Muscle of leg (tissue), 11 donors: Measurements from ENCODE around the gene SERPINA6. TPM values are rescaled to one million over a fixed set of nuclear protein-coding genes. Genes with fewer than 3 reads are reported as not detected.
"Not testable (repeated sequence)": the region's sequence is repeated elsewhere in the genome, so short reads cannot be mapped to it uniquely, and the experiment has no call there.

ENCODE experiments used
- DNase-seq: peaks from one replicate; pipeline ENCODE4 v3.0.0; 2013
- H3K27ac ChIP-seq: one replicate; pipeline ENCODE4 v1.5.1; 2013; ENCODE audit warnings: mild to moderate bottlenecking, low read length, control low read depth
- H3K27me3 ChIP-seq: one replicate; pipeline ENCODE4 v1.6.1; 2013; ENCODE audit warnings: low read length; ENCODE audit not compliant: control insufficient read depth, insufficient read depth
- H3K36me3 ChIP-seq: one replicate; pipeline ENCODE4 v1.6.1; 2013; ENCODE audit warnings: low read length; ENCODE audit not compliant: control insufficient read depth, insufficient read depth
- H3K4me1 ChIP-seq: one replicate; pipeline ENCODE4 v1.6.1; 2013; ENCODE audit warnings: low read length; ENCODE audit not compliant: control insufficient read depth, insufficient read depth
- H3K4me3 ChIP-seq: one replicate; pipeline ENCODE4 v1.5.1; 2013; ENCODE audit warnings: low read length, control low read depth
- H3K9me3 ChIP-seq: replicated peaks from 2 replicates; pipeline ENCODE4 v1.6.1; 2013; ENCODE audit warnings: low read depth, low read length; ENCODE audit not compliant: control insufficient read depth
- WGBS: methylation state at CpG from one replicate; pipeline ENCODE4 v1.1.5; 2013; ENCODE audit warnings: missing lambda C conversion rate; ENCODE audit not compliant: insufficient coverage; 5-methylcytosine and 5-hydroxymethylcytosine counted together
- polyA plus RNA-seq, 8 donors: library from polyadenylated mRNA; unstranded; fragments of 120-200 nt; gene quantifications; one replicate each; pipeline versions ENCODE4 v1.2.1 to v1.2.3, GENCODE V29; 2013; ENCODE audit warnings: inconsistent platforms in 1 of 8, low replicate concordance in 1 of 8; ENCODE audit not compliant: insufficient read length in 8 of 8, insufficient read depth in 1 of 8
- total RNA-seq: library from RNA; stranded (reverse); fragments of 120-200 nt; gene quantifications from one replicate; pipeline ENCODE4 v1.2.4, GENCODE V29; 2013

Gene SERPINA6
- total and polyA plus RNA-seq, 9 donors, result 0.28 to 0.54 TPM; not detected in 7

- H3K27ac ChIP-seq, result no peak overlapping the region
- no peaks in the 10 kb centered on the region for H3K36me3 ChIP-seq
- no peaks in the 10 kb centered on the region for H3K27me3 ChIP-seq
- H3K9me3 ChIP-seq, result no peaks in the 10 kb centered on the region
- DNase-seq, result no peak
- WGBS, result 80% methylated on average over 1 of the region's 2 CpGs
- H3K4me3 ChIP-seq, result no peak overlapping the region
- no peaks in the 10 kb centered on the region for H3K4me1 ChIP-seq
These were observed 44.4 kb downstream of the SERPINA6 start for GRCh38 chr14:94278731-94279130.

- not testable (repeated sequence) for DNase-seq, H3K4me3 ChIP-seq, H3K36me3 ChIP-seq, H3K27me3 ChIP-seq, H3K27ac ChIP-seq, H3K4me1 ChIP-seq, H3K9me3 ChIP-seq
- WGBS, result 89% methylated on average over 9 of the region's 11 CpGs
These were observed 46.1 kb downstream of the SERPINA6 start for GRCh38 chr14:94276898-94277561.

- 100% methylated on average over 1 of the region's 10 CpGs for WGBS
- Histone ChIP-seq H3K9me3 (no peaks in the 10 kb centered on the region), H3K4me3 (no peak overlapping the region), H3K4me1 (no peaks in the 10 kb centered on the region), H3K27ac (no peak overlapping the region), H3K36me3 (no peaks in the 10 kb centered on the region), H3K27me3 (no peaks in the 10 kb centered on the region)
- peak; percentile 11 for DNase-seq
These were observed 54.0 kb downstream of the SERPINA6 start for GRCh38 chr14:94269156-94269555.

- H3K9me3 ChIP-seq, result not testable (repeated sequence)
These were observed 54.6 kb downstream of the SERPINA6 start for GRCh38 chr14:94268582-94268981.

GRCh38 chr14:94267352-94267751 is 55.8 kb downstream of the SERPINA6 start:
- Histone ChIP-seq H3K4me1 (no peaks in the 10 kb centered on the region), H3K27me3 (no peaks in the 10 kb centered on the region), H3K4me3 (no peak overlapping the region), H3K36me3 (no peaks in the 10 kb centered on the region), H3K27ac (no peak overlapping the region), H3K9me3 (no peaks in the 10 kb centered on the region)
- WGBS, result no CpG with 5 or more reads among the region's 1 CpG
- DNase-seq, result no peak

More at GRCh38 chr14:94268582-94268981, 54.6 kb downstream of the SERPINA6 start:
- no CpG with 5 or more reads among the region's 7 CpGs for WGBS
- not testable (repeated sequence) for H3K4me3 ChIP-seq, DNase-seq, H3K36me3 ChIP-seq, H3K27ac ChIP-seq, H3K27me3 ChIP-seq, H3K4me1 ChIP-seq

GRCh38 chr14:94264195-94264594 is 58.9 kb downstream of the SERPINA6 start:
- WGBS, result no CpG with 5 or more reads among the region's 3 CpGs
- DNase-seq, H3K4me3 ChIP-seq: not testable (repeated sequence)

More at GRCh38 chr14:94264195-94264594, 58.9 kb downstream of the SERPINA6 start:
- not testable (repeated sequence) for H3K36me3 ChIP-seq, H3K4me1 ChIP-seq, H3K27me3 ChIP-seq, H3K9me3 ChIP-seq, H3K27ac ChIP-seq

Other genes starting within 250 kb of the SERPINA6 start
- gene DDX24, start 242.1 kb downstream of the SERPINA6 start, total RNA-seq, result 114 TPM
- 10 to 100 TPM; 80.5 to 99.6 (median 84.8) TPM for gene DDX24, start 242.1 kb downstream of the SERPINA6 start, polyA plus RNA-seq
- 17.2 TPM for gene IFI27L1, start 242.0 kb downstream of the SERPINA6 start, total RNA-seq
- gene IFI27L1, start 242.0 kb downstream of the SERPINA6 start, polyA plus RNA-seq, result 10 to 100 TPM in 7 of 8 donors, 1 to 10 TPM in 1; 10.0 to 19.8 (median 15.0) TPM
- 5.6 TPM for gene IFI27, start 212.6 kb downstream of the SERPINA6 start, total RNA-seq
- 1 to 10 TPM; 2.1 to 4.3 (median 2.9) TPM for gene IFI27, start 212.6 kb downstream of the SERPINA6 start, polyA plus RNA-seq
- gene IFI27L2, start 193.7 kb downstream of the SERPINA6 start, total RNA-seq, result 21.9 TPM
- gene IFI27L2, start 193.7 kb downstream of the SERPINA6 start, polyA plus RNA-seq, result 10 to 100 TPM; 11.9 to 24.6 (median 16.8) TPM
- gene PPP4R4, start 149.0 kb downstream of the SERPINA6 start, total RNA-seq, result 0.09 TPM
- gene PPP4R4, start 149.0 kb downstream of the SERPINA6 start, polyA plus RNA-seq, result under 1 TPM; 0.08 to 0.16 (median 0.10) TPM
- not detected for gene SERPINA10, start 30.1 kb downstream of the SERPINA6 start, total RNA-seq
- under 1 TPM in 5 of 8 donors, not detected in 3; 0.03 to 0.19 (median 0.05) TPM for gene SERPINA10, start 30.1 kb downstream of the SERPINA6 start, polyA plus RNA-seq
- not detected for gene SERPINA2, start 43.4 kb upstream of the SERPINA6 start, total RNA-seq
- not detected for gene SERPINA2, start 43.4 kb upstream of the SERPINA6 start, polyA plus RNA-seq
- gene SERPINA1, start 65.3 kb upstream of the SERPINA6 start, total RNA-seq, result 2.0 TPM
- 10 to 100 TPM in 3 of 8 donors, 1 to 10 TPM in 5; 1.1 to 95.5 (median 2.4) TPM for gene SERPINA1, start 65.3 kb upstream of the SERPINA6 start, polyA plus RNA-seq
- gene SERPINA11, start 129.5 kb upstream of the SERPINA6 start, total RNA-seq, result not detected
- under 1 TPM in 2 of 8 donors, not detected in 6; 0.21 to 0.30 TPM for gene SERPINA11, start 129.5 kb upstream of the SERPINA6 start, polyA plus RNA-seq
- not detected for gene SERPINA9, start 152.9 kb upstream of the SERPINA6 start, total RNA-seq
- not detected for gene SERPINA9, start 152.9 kb upstream of the SERPINA6 start, polyA plus RNA-seq
- gene SERPINA12, start 186.1 kb upstream of the SERPINA6 start, total RNA-seq, result not detected
- not detected for gene SERPINA12, start 186.1 kb upstream of the SERPINA6 start, polyA plus RNA-seq
- 0.04 TPM for gene SERPINA4, start 238.1 kb upstream of the SERPINA6 start, total RNA-seq
- 1 to 10 TPM in 1 of 8 donors, under 1 TPM in 2, not detected in 5; 0.63 to 3.2 (median 0.68) TPM for gene SERPINA4, start 238.1 kb upstream of the SERPINA6 start, polyA plus RNA-seq